Lower lobe of right lung (tissue), 2 donors: ENCODE measurements around the gene PIGU. TPM values are rescaled to one million over a fixed set of nuclear protein-coding genes. Genes with fewer than 3 reads are reported as not detected.

Experiments
- ATAC-seq, 2 donors: fragments of 200-7000 bp; cut with Tn5 transposase; one replicate each; pipeline ENCODE4 v1.9.1; 2020 to 2022; ENCODE audit warnings: mild to moderate bottlenecking in 2 of 2, moderate library complexity in 2 of 2
- DNase-seq: peaks from one replicate; pipeline ENCODE4 v3.0.0-alpha.2; 2020
- H3K27ac ChIP-seq: fragments of 200-600 bp; one replicate; pipeline ENCODE4 v1.8.0; 2022
- H3K27me3 ChIP-seq: fragments of 200-600 bp; one replicate; pipeline ENCODE4 v1.8.0; 2022; ENCODE audit warnings: low read depth
- H3K36me3 ChIP-seq: fragments of 200-600 bp; one replicate; pipeline ENCODE4 v1.8.0; 2022; ENCODE audit warnings: mild to moderate bottlenecking
- H3K4me1 ChIP-seq: fragments of 200-600 bp; one replicate; pipeline ENCODE4 v1.8.0; 2022
- H3K4me3 ChIP-seq: fragments of 200-600 bp; one replicate; pipeline ENCODE4 v1.8.0; 2022; ENCODE audit warnings: mild to moderate bottlenecking
- H3K9me3 ChIP-seq: fragments of 200-600 bp; one replicate; pipeline ENCODE4 v1.8.0; 2022
- CTCF ChIP-seq: fragments of 200-600 bp; IDR thresholded peaks from one replicate; pipeline ENCODE4 v1.8.0; 2022; ENCODE audit warnings: antibody characterized with exemption, mild to moderate bottlenecking
- intact Hi-C: fragments of 100-400 bp; cut with DNase I; formaldehyde crosslinking; loops from one replicate; pipeline ENCODE4 v1.11.0; 2022
- total RNA-seq: library from RNA; stranded (reverse); fragmentation: NEBNext Ultra II Directional; extraction: Animal tissue kit (Norgen Biotek cat#: 25700); gene quantifications from one replicate; pipeline ENCODE4 v1.2.1, GENCODE V29; 2021
- donor health status: DM: no; HTN: yes; CAD: no; lungs with severe emphysema.

PIGU gene
- total RNA-seq, 1 donor from 2014 or later: 13.8 TPM

- no peak for ATAC-seq
- H3K36me3 ChIP-seq: peaks cover 62% of the 10 kb centered on the region
- TF ChIP-seq CTCF: no peak
- intact Hi-C loops: no loop called here
- H3K9me3 ChIP-seq: no peaks in the 10 kb centered on the region
- H3K27me3 ChIP-seq: no peaks in the 10 kb centered on the region
- H3K4me3 ChIP-seq: no peak overlapping the region
- no peak overlapping the region for H3K27ac ChIP-seq
- no peak for DNase-seq
- peaks cover 8% of the 10 kb centered on the region for H3K4me1 ChIP-seq
Measured at GRCh38 chr20:34583544-34583943, 93.3 kb downstream of the PIGU start.

GRCh38 chr20:34582911-34583310 is 94.0 kb downstream of the PIGU start:
- DNase-seq: no peak
- Histone ChIP-seq H3K27ac (no peak overlapping the region), H3K9me3 (no peaks in the 10 kb centered on the region), H3K36me3 (peaks cover 56% of the 10 kb centered on the region), H3K4me1 (peaks cover 12% of the 10 kb centered on the region), H3K4me3 (no peak overlapping the region), H3K27me3 (no peaks in the 10 kb centered on the region)
- no peak for TF ChIP-seq CTCF
- intact Hi-C loops: no loop called here
- ATAC-seq: no peak

- peaks cover 49% of the 10 kb centered on the region for H3K36me3 ChIP-seq
- peaks cover 12% of the 10 kb centered on the region for H3K4me1 ChIP-seq
- DNase-seq (no peak), ATAC-seq (no peak)
- no peak for TF ChIP-seq CTCF
- no peaks in the 10 kb centered on the region for H3K9me3 ChIP-seq
- H3K27me3 ChIP-seq: no peaks in the 10 kb centered on the region
- intact Hi-C loops: no loop called here
- peak overlapping the region; percentile 42 for H3K27ac ChIP-seq
- no peak overlapping the region for H3K4me3 ChIP-seq
Measured at GRCh38 chr20:34582221-34582620, 94.7 kb downstream of the PIGU start.

GRCh38 chr20:34581341-34582184 is 95.3 kb downstream of the PIGU start:
- peak in 1 of 2 donors; percentile 30 for ATAC-seq
- H3K36me3 ChIP-seq: peaks cover 43% of the 10 kb centered on the region
- peak overlapping the region; percentile 42 for H3K27ac ChIP-seq
- TF ChIP-seq CTCF: no peak
- no peaks in the 10 kb centered on the region for H3K9me3 ChIP-seq
- no peak for DNase-seq
- peaks cover 12% of the 10 kb centered on the region for H3K4me1 ChIP-seq
- intact Hi-C loops: no loop called here
- no peaks in the 10 kb centered on the region for H3K27me3 ChIP-seq
- no peak overlapping the region for H3K4me3 ChIP-seq

GRCh38 chr20:34579979-34580940 is 96.6 kb downstream of the PIGU start:
- H3K4me1 ChIP-seq: peaks cover 12% of the 10 kb centered on the region
- H3K36me3 ChIP-seq: peaks cover 30% of the 10 kb centered on the region
- no peak overlapping the region for H3K4me3 ChIP-seq
- no peaks in the 10 kb centered on the region for H3K27me3 ChIP-seq
- no peaks in the 10 kb centered on the region for H3K9me3 ChIP-seq
- TF ChIP-seq CTCF: no peak
- intact Hi-C loops: no loop called here
- DNase-seq: no peak
- peak in 1 of 2 donors; percentile 38 for ATAC-seq
- no peak overlapping the region for H3K27ac ChIP-seq
